BE2C (cell line): ENCODE data around the gene SPNS2.

Experiments used
- DNase-seq: peaks from one replicate; pipeline ENCODE4 v3.0.0-alpha.2; 2020
- H3K27me3 ChIP-seq: fragments of 250-450 bp; sonication (Bioruptor Pico); 2 replicates; pipeline ENCODE4 v1.5.1; 2020; ENCODE audit warnings: mild to moderate bottlenecking
- H3K36me3 ChIP-seq: fragments of 250-450 bp; sonication (Bioruptor Pico); 2 replicates; pipeline ENCODE4 v1.5.1; 2020; ENCODE audit warnings: mild to moderate bottlenecking
- H3K4me1 ChIP-seq: fragments of 250-450 bp; sonication (Bioruptor Pico); 2 replicates; pipeline ENCODE4 v1.5.1; 2020
- H3K4me3 ChIP-seq: 2 replicates; pipeline ENCODE4 v1.5.1; 2011; ENCODE audit warnings: low read depth, low read length
- H3K9me3 ChIP-seq: fragments of 250-450 bp; sonication (Bioruptor Pico); 2 replicates; pipeline ENCODE4 v1.5.1; 2020
- TF ChIP-seq, protein P1 (sequence below): IDR thresholded peaks from 2 replicates; pipeline ENCODE4 v1.5.1; 2012; ENCODE audit warnings: mild to moderate bottlenecking, low read depth, low read length

SPNS2 gene

GRCh38 chr17:4584917-4585637 lies 86.4 kb downstream of the SPNS2 start:
- peaks cover 4% of the 10 kb centered on the region; the same call in 1 of the 2 replicates for H3K9me3 ChIP-seq
- no peaks in the 10 kb centered on the region for H3K36me3 ChIP-seq
- H3K4me3 ChIP-seq: no peak overlapping the region
- DNase-seq: no peak
- TF ChIP-seq, protein P1, sequence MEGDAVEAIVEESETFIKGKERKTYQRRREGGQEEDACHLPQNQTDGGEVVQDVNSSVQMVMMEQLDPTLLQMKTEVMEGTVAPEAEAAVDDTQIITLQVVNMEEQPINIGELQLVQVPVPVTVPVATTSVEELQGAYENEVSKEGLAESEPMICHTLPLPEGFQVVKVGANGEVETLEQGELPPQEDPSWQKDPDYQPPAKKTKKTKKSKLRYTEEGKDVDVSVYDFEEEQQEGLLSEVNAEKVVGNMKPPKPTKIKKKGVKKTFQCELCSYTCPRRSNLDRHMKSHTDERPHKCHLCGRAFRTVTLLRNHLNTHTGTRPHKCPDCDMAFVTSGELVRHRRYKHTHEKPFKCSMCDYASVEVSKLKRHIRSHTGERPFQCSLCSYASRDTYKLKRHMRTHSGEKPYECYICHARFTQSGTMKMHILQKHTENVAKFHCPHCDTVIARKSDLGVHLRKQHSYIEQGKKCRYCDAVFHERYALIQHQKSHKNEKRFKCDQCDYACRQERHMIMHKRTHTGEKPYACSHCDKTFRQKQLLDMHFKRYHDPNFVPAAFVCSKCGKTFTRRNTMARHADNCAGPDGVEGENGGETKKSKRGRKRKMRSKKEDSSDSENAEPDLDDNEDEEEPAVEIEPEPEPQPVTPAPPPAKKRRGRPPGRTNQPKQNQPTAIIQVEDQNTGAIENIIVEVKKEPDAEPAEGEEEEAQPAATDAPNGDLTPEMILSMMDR: no peak
- H3K27me3 ChIP-seq: peaks cover 22% of the 10 kb centered on the region
- peaks cover 20% of the 10 kb centered on the region for H3K4me1 ChIP-seq

DNA sequence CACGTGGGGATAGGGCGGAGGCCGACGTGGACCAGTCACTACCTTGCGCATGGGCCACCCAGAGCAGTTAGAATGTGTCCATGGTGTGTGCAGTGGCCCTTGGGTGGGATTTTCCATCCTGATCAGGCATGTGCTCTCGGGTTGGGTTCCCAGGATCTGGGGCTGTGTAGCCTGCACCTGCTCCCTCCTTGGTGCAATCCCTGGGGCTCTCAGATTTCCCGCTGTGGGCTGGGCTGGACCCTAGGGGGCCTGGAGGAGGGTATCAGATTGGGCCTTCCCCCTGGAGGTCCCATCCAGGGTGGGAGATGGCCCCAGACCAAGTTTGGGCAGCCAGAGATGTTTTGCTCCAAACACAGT lies 86.9 kb downstream of the SPNS2 start:
- Histone ChIP-seq H3K9me3 (peaks cover 4% of the 10 kb centered on the region; the same call in 1 of the 2 replicates), H3K4me1 (peaks cover 20% of the 10 kb centered on the region), H3K27me3 (peaks cover 27% of the 10 kb centered on the region), H3K4me3 (no peak overlapping the region), H3K36me3 (no peaks in the 10 kb centered on the region)
- TF ChIP-seq, protein P1: no peak
- no peak for DNase-seq

DNA sequence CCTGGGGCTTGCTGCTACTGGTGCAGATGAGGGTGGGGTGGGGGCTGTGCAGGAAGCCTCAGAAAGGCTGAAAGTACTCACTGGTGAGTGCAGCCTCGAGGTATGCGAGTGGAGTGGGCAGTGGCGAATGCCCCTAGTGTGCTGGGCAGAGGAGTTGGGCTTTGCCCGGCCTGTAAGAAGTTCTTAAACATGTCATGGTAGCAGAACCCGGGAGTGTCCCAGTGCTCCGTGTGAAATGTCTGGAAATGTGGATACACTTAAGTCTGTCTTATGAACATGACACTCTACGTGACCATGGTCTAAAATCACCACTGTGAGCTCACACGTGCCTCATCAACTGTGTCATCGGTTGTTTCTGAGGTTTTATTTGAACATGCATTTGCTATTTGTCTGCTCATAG lies 87.4 kb downstream of the SPNS2 start:
- Histone ChIP-seq H3K36me3 (no peaks in the 10 kb centered on the region), H3K4me1 (peaks cover 20% of the 10 kb centered on the region), H3K4me3 (no peak overlapping the region), H3K27me3 (peaks cover 31% of the 10 kb centered on the region), H3K9me3 (peaks cover 4% of the 10 kb centered on the region; the same call in 1 of the 2 replicates)
- no peak for DNase-seq
- TF ChIP-seq, protein P1: no peak

DNA sequence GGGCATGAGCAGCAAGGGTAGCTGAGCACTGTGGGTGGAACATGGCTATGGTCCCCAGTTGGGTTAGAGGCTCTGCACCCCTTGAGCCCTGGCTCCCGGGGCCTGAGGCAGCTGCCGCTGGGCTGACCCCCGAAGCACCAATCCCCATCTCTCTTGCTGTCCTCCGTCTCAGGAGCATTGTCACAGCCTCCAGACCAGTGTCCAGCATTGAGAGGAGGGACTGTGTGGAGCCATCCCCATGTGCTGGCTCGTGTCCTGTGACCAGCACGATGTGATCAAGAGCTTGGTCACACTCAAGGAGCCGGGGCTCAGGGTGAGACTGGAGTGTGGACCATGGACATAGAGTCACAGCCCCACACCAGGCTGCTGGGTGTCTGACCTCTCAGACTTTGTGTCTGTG lies 88.5 kb downstream of the SPNS2 start:
- no peak for DNase-seq
- Histone ChIP-seq H3K4me3 (no peak overlapping the region), H3K9me3 (peaks cover 4% of the 10 kb centered on the region; the same call in 1 of the 2 replicates), H3K36me3 (no peaks in the 10 kb centered on the region), H3K27me3 (peaks cover 36% of the 10 kb centered on the region), H3K4me1 (peaks cover 20% of the 10 kb centered on the region)
- TF ChIP-seq, protein P1: no peak

- TF ChIP-seq, protein P1: no peak
- Histone ChIP-seq H3K4me1 (peaks cover 17% of the 10 kb centered on the region), H3K36me3 (no peaks in the 10 kb centered on the region), H3K9me3 (peaks cover 4% of the 10 kb centered on the region; the same call in 1 of the 2 replicates), H3K4me3 (no peak overlapping the region), H3K27me3 (peaks cover 36% of the 10 kb centered on the region)
- peak; percentile 88 for DNase-seq
These were observed 89.1 kb downstream of the SPNS2 start for GRCh38 chr17:4587803-4588202.

DNA sequence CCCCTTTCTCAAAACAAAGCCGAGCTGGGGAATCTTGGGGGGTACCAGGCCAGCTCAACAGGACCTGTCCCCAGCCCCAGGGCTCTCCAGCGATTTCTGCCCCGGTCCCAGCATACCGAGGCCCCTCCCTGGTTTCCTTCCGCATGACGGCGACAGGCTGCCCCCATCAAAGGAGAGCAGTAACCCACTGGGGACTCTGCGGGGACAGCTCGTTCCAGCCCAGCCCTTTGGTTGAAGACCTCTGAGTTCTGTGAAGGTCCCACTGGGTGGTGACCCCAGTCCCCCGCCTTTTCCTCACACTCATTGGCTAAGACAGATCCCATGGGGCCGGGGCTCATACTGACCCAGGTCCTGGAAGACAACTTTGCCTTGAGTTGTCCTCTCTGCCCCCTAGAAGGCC lies 89.7 kb downstream of the SPNS2 start:
- TF ChIP-seq, protein P1: no peak
- DNase-seq: peak; percentile 36
- H3K36me3 ChIP-seq: no peaks in the 10 kb centered on the region
- H3K9me3 ChIP-seq: peaks cover 4% of the 10 kb centered on the region; the same call in 1 of the 2 replicates
- H3K27me3 ChIP-seq: peaks cover 36% of the 10 kb centered on the region
- no peak overlapping the region for H3K4me3 ChIP-seq
- H3K4me1 ChIP-seq: peaks cover 13% of the 10 kb centered on the region
